Measurements from ENCODE around the gene FKRP.
"Not testable (repeated sequence)": the region's sequence is repeated elsewhere in the genome, so short reads cannot be mapped to it uniquely, and the experiment has no call there.

FKRP gene

GRCh38 chr19:46788262-46788967 is 42.6 kb downstream of the FKRP start, which contains the start of gene SLC1A5:
SLC1A5 (minus strand) TSS chr19:46788594; CDS start chr19:46787965, 629 bp downstream.
- Mint-ChIP-seq H3K9me3 (no peaks in the 10 kb centered on the region), H3K4me3 (peak within 1 kb of the TSS; percentile 98), H3K27ac (peak within 1 kb of the TSS; percentile 99), H3K4me1 (ENCODE audit: low read depth) (peaks cover 44% of the 10 kb centered on the region), H3K36me3 (ENCODE audit: low read depth) (peaks cover 48% of the 10 kb centered on the region), H3K27me3 (no peaks in the 10 kb centered on the region)
- DNase-seq = peak; percentile 99

DNA sequence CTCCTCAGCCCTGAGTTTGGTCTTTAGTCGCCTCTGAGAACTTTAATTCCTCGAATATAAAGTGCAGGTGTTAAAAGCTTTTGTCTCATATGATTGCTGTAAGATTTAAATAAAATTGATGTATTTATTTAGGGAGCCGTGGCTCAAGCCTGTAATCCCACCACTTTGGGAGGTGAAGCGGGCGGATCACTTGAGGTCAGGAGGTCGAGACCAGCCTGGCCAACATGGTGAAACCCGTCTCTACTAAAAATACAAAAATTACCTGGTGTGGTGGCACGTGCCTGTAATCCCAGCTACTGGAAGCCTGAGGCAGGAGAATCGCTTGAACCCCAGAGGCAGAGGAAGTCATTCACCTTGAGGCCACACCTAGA is 43.1 kb downstream of the FKRP start:
- H3K36me3 Mint-ChIP-seq (ENCODE audit: low read depth) = peaks cover 43% of the 10 kb centered on the region
- no peaks in the 10 kb centered on the region for H3K9me3 Mint-ChIP-seq
- H3K27me3 Mint-ChIP-seq = no peaks in the 10 kb centered on the region
- peaks cover 39% of the 10 kb centered on the region for H3K4me1 Mint-ChIP-seq (ENCODE audit: low read depth)
- peak overlapping the region; percentile 99 for H3K27ac Mint-ChIP-seq
- H3K4me3 Mint-ChIP-seq = peak overlapping the region; percentile 98
- no peak for DNase-seq

GRCh38 chr19:46789371-46789770 is 43.5 kb downstream of the FKRP start:
- H3K4me1 Mint-ChIP-seq (ENCODE audit: low read depth) = peaks cover 34% of the 10 kb centered on the region
- no peak for DNase-seq
- H3K27me3 Mint-ChIP-seq = no peaks in the 10 kb centered on the region
- H3K4me3 Mint-ChIP-seq = no peak overlapping the region
- no peaks in the 10 kb centered on the region for H3K9me3 Mint-ChIP-seq
- no peak overlapping the region for H3K27ac Mint-ChIP-seq
- peaks cover 39% of the 10 kb centered on the region for H3K36me3 Mint-ChIP-seq (ENCODE audit: low read depth)

DNA sequence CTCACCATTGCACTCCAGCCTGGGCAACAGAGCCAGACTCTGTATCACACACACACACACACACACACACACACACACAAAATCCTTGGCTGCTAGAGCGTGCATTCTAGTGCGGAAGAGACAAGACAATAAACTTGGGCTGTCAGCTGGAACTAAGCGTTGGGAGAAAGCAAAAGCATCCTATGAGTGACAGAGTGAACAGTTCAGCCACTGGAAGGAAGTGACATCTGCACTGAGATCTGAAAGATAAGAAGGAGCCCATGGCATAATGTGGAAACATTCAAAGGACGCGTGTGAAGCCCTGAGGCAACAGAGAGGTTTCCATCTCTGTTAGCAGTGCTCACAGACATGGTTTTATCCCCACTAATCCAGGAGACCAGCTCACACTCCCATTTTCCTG is 46.1 kb downstream of the FKRP start:
- H3K9me3 Mint-ChIP-seq = no peaks in the 10 kb centered on the region
- peak overlapping the region; percentile 66 for H3K27ac Mint-ChIP-seq
- H3K36me3 Mint-ChIP-seq (ENCODE audit: low read depth) = peaks cover 13% of the 10 kb centered on the region
- H3K27me3 Mint-ChIP-seq = no peaks in the 10 kb centered on the region
- DNase-seq = no peak
- H3K4me3 Mint-ChIP-seq = no peak overlapping the region
- H3K4me1 Mint-ChIP-seq (ENCODE audit: low read depth) = peaks cover 22% of the 10 kb centered on the region

DNA sequence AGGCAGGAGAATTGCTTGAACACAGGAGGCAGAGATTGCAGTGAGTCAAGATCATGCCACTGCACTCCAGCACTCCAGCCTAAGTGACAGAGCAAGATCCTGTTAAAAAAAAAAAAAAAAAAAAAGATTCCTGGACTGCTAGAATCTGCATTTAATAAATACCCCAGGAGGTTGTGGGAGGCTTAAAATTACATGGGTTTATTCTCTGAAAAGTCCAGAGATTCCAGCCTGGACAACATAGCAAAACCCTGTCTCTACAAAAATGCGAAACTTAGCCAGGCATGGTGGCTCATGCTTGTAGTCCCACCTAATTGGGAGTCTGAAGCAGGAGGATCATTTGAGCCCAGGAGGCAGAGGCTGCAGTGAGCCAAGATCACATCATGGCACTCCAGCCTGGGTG is 52.0 kb downstream of the FKRP start:
- H3K4me1 Mint-ChIP-seq (ENCODE audit: low read depth) = no peaks in the 10 kb centered on the region
- H3K4me3 Mint-ChIP-seq = no peak overlapping the region
- DNase-seq = no peak
- no peaks in the 10 kb centered on the region for H3K9me3 Mint-ChIP-seq
- no peaks in the 10 kb centered on the region for H3K27me3 Mint-ChIP-seq
- H3K36me3 Mint-ChIP-seq (ENCODE audit: low read depth) = no peaks in the 10 kb centered on the region
- no peak overlapping the region for H3K27ac Mint-ChIP-seq

DNA sequence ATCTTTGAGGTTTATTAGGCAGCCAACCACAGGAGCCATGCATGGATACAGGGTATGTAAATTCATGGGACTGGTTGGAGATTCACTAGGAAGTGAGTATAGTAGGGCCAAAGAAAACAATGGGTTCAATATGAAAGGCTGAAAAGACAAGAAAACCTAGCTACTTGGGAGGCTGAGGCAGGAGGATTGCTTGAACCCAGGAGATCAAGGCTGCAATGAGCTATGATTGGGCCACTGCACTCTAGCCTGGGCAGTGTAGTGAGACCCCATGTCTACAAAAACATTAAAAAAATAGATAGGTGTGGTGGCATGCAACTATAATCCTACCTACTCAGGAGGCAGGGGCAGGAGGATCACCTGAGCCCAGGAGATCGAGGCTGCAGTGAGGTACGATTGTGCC is 52.9 kb downstream of the FKRP start:
- no peaks in the 10 kb centered on the region for H3K9me3 Mint-ChIP-seq
- no peaks in the 10 kb centered on the region for H3K27me3 Mint-ChIP-seq
- no peak for DNase-seq
- no peak overlapping the region for H3K4me3 Mint-ChIP-seq
- H3K36me3 Mint-ChIP-seq (ENCODE audit: low read depth) = no peaks in the 10 kb centered on the region
- no peaks in the 10 kb centered on the region for H3K4me1 Mint-ChIP-seq (ENCODE audit: low read depth)
- no peak overlapping the region for H3K27ac Mint-ChIP-seq

DNA sequence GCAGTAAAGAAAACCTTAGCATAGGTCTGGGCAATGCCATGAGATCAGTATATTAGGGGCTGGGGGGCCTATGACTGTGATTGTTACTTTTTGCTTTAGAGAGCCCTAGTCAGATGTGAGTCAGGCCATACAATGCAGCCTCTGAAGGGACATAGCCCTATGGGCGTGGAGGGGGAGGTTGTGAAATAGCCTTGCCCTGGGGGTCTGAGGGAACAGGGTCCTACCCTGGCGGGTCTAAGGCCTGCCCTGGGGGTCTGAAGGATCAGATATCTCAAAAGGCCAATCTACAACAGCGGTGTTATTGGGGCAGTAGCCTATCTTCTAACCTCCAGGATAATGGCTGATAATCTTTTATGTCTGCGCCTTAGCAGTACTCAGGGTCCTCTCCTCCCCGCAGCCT is 56.3 kb downstream of the FKRP start:
- Mint-ChIP-seq H3K4me3 (no peak overlapping the region), H3K36me3 (ENCODE audit: low read depth) (no peaks in the 10 kb centered on the region), H3K9me3 (no peaks in the 10 kb centered on the region), H3K27me3 (no peaks in the 10 kb centered on the region), H3K27ac (no peak overlapping the region), H3K4me1 (ENCODE audit: low read depth) (no peaks in the 10 kb centered on the region)
- DNase-seq = no peak

DNA sequence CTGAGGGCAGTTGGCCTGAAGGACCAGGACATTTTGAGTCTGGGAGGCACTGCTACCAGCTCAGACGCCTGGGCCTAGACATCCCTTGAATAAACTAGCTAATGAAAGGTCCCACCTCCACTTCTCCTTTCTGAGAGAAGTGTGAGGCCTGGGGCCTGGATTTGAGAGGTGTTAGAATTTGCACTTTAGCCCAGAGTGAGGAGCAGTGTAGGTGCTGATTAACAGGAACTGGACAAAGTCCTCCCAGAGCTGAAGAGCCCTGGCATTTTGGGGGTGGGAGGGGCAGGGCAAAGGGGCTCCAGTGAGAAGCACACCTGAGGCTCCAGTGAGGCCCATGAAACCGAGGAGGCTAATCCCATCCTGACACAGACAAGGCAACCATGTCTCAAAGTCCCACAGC is 57.7 kb downstream of the FKRP start:
- Mint-ChIP-seq H3K36me3 (ENCODE audit: low read depth) (no peaks in the 10 kb centered on the region), H3K4me1 (ENCODE audit: low read depth) (no peaks in the 10 kb centered on the region), H3K4me3 (no peak overlapping the region), H3K27me3 (no peaks in the 10 kb centered on the region), H3K9me3 (no peaks in the 10 kb centered on the region), H3K27ac (no peak overlapping the region)
- no peak for DNase-seq

DNA sequence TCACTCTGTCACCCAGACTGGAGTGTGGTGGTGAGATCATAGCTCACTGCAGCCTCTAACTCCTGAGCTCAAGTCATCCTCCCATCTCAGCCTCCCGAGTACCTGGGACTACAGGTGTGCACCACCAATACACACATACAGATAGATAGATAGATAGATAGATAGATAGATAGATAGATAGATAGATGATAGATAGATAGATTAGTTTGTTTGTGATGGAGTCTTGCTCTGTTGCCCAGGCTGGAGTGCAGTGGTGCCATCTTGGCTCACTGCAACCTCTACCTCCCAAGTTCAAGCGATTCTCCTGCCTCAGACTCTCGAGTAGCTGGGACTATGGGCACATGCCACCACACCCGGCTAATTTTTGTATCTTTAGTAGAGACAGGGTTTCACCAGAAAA is 58.6 kb downstream of the FKRP start:
- not testable (repeated sequence) for H3K4me1 Mint-ChIP-seq (ENCODE audit: low read depth); H3K27ac Mint-ChIP-seq; H3K27me3 Mint-ChIP-seq; H3K9me3 Mint-ChIP-seq; H3K36me3 Mint-ChIP-seq (ENCODE audit: low read depth); DNase-seq; H3K4me3 Mint-ChIP-seq

DNA sequence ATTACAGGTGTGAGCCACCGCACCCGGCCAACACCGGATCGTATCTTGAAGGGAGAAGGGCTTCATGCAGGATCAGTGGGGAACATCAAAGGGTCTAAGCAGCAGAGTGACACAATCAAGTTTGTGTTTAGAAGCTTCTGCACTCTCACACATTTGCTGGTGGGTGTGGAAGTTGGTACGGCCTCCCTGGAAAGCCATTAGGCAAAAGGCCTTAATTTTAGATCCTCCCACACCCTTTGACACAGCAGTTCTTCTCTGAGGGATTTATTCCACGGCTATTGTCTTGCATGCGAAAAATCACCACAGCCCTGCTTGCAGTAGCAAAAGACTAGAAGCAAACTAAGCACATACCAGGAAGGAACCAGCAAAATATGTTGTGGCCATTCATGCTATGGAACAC is 60.8 kb downstream of the FKRP start:
- DNase-seq = no peak
- Mint-ChIP-seq H3K27me3 (no peaks in the 10 kb centered on the region), H3K27ac (no peak overlapping the region), H3K9me3 (no peaks in the 10 kb centered on the region), H3K4me3 (no peak overlapping the region), H3K36me3 (ENCODE audit: low read depth) (no peaks in the 10 kb centered on the region), H3K4me1 (ENCODE audit: low read depth) (no peaks in the 10 kb centered on the region)
